ENCODE measurements around the gene FHIP2A.

- TF ChIP-seq, protein P1, sequence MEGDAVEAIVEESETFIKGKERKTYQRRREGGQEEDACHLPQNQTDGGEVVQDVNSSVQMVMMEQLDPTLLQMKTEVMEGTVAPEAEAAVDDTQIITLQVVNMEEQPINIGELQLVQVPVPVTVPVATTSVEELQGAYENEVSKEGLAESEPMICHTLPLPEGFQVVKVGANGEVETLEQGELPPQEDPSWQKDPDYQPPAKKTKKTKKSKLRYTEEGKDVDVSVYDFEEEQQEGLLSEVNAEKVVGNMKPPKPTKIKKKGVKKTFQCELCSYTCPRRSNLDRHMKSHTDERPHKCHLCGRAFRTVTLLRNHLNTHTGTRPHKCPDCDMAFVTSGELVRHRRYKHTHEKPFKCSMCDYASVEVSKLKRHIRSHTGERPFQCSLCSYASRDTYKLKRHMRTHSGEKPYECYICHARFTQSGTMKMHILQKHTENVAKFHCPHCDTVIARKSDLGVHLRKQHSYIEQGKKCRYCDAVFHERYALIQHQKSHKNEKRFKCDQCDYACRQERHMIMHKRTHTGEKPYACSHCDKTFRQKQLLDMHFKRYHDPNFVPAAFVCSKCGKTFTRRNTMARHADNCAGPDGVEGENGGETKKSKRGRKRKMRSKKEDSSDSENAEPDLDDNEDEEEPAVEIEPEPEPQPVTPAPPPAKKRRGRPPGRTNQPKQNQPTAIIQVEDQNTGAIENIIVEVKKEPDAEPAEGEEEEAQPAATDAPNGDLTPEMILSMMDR (IDR thresholded peaks at IDR 0.05) = no peak
- no peak for TF ChIP-seq POLR2A (IDR thresholded peaks at IDR 0.05)
- no peak for TF ChIP-seq EP300 (IDR thresholded peaks at IDR 0.05)
Measured at GRCh38 chr10:114867365-114867764, 45.8 kb downstream of the FHIP2A start.
